ENCODE data around the gene HLA-DOA.
A peak's percentile ranks its signal among the peaks of the same experiment; 100 is the strongest.

The HLA-DOA gene

GRCh38 chr6:32973144-32974015 lies 36.0 kb downstream of the HLA-DOA start:
- no peak for FAIRE-seq

DNA sequence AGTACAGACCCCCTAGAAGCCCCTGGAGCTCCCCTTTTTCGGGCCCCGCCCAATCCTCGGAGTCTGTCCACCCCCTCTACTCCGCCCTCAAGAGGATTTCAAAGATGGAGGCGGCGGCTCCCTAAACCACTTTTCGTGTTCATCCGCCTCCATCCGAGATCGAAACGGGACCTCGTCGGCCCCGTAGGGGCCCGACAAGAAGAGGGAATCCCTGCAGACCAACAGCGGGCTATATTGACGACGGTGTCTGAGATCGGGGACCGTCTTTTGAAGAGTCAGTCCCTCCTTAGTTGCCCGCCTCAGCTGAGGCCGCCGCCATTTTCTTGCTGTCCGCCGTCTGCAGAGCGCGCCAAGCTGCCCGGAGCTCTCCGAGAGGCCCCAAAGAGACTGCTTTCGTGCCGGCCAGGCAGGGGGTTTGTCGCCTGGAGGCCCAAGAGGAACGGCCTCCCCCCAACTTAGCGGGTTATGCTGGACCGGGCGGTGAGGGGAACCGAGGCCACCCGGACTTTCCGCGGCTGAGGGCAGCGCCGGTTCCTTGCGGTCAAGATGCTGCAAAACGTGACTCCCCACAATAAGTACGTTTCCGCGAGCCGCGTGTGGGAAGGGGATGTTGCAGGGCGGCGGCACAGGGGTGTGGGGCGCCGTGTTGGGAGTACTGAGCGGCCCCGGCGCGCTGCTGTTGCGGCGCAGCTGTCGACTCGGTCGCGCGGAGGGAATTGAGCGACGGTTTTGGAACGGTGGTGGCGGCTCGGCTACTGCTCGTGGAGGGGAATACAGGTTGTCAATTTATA lies 36.8 kb downstream of the HLA-DOA start:
- no peak for DNase-seq (ENCODE audit: insufficient read length, low spot score)
- TF ChIP-seq CTCF (IDR thresholded peaks at IDR 0.05; ENCODE audit: insufficient read depth, missing control alignments) = no peak
- FAIRE-seq = no peak

More at GRCh38 chr6:32973144-32974015, 36.0 kb downstream of the HLA-DOA start:
- TF ChIP-seq CTCF (IDR thresholded peaks at IDR 0.05; ENCODE audit: insufficient read depth, missing control alignments) = no peak
- no peak for DNase-seq (ENCODE audit: insufficient read length, low spot score)

DNA sequence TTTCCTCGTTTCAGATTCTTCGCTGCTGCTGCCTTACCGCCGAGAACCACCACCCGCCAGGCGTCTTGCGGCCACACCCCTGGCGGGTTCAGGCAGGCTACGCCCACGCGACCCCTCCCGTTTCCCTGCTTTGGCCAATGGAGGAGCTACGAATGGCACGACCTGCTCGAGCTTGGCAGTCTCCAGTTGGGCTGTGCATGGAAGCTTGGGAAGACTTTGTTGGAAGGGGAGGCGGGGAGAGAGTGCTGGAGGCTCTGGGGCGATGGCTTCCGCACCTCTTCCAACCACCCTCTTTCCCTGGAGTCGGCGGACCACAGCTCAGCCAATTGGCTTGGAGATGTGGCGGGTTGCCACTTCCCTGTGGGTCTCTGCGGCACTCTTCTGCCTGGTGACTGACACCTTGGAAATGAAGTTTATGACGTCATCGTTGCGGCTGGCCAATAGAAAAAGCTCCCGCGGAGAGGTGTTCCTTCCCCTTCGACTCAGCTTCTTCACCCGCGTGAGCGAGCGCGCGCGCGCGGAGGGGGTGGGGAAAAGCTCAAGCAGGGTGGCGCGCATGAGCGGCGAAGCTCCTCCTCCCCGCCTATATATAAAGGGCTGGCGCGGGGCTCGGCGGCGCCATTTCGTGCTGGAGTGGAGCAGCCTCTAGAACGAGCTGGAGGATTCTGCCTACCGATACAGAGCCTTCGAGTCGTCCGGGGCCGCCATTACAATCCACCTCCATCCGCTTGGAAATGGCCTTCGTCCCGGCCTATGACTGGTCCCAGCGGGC lies 37.6 kb downstream of the HLA-DOA start:
- no peak for TF ChIP-seq CTCF (IDR thresholded peaks at IDR 0.05; ENCODE audit: insufficient read depth, missing control alignments)
- peak; percentile 67 for DNase-seq (ENCODE audit: insufficient read length, low spot score)
- no peak for FAIRE-seq

GRCh38 chr6:32971242-32971580 lies 38.2 kb downstream of the HLA-DOA start:
- no peak for TF ChIP-seq CTCF (IDR thresholded peaks at IDR 0.05; ENCODE audit: insufficient read depth, missing control alignments)

GRCh38 chr6:32970413-32971241 lies 38.8 kb downstream of the HLA-DOA start:
- FAIRE-seq (no peak), DNase-seq (ENCODE audit: insufficient read length, low spot score) (no peak)
- no peak for TF ChIP-seq CTCF (IDR thresholded peaks at IDR 0.05; ENCODE audit: insufficient read depth, missing control alignments)

More at GRCh38 chr6:32971242-32971580, 38.2 kb downstream of the HLA-DOA start:
- DNase-seq (ENCODE audit: insufficient read length, low spot score) (no peak), FAIRE-seq (no peak)

- FAIRE-seq = no peak
- TF ChIP-seq CTCF (IDR thresholded peaks at IDR 0.05; ENCODE audit: insufficient read depth, missing control alignments) = peak; percentile 8
- no peak for DNase-seq (ENCODE audit: insufficient read length, low spot score)
Observed at GRCh38 chr6:32969685-32970412, 39.5 kb downstream of the HLA-DOA start.

Measured in D721Med (cell line).